IMR-90 (cell line): ENCODE measurements around the gene NF1. TPM values are rescaled to one million over a fixed set of nuclear protein-coding genes. Genes with fewer than 3 reads are reported as not detected.

Source experiments
- ATAC-seq: fragments of 200-7000 bp; cut with Tn5 transposase; 2 replicates; pipeline ENCODE4 v1.9.1; 2020; ENCODE audit warnings: low read depth, mild to moderate bottlenecking, moderate library complexity
- BruUV-seq: library from RNA; stranded (reverse); fragments of 400-500 nt; replicated peaks from 2 replicates; lab custom pipeline; 2021; lab: Mats Ljungman, UMichigan
- CTCF ChIA-PET: fragments of 300-600 bp; formaldehyde crosslinking; extraction: SDS; loops from one replicate; lab custom pipeline; 2021; ENCODE audit warnings: antibody characterized with exemption; lab: Yijun Ruan, JAX
- POLR2A ChIA-PET: fragments of 300-600 bp; sonication (Branson Sonifier 250); formaldehyde crosslinking; loops from one replicate; lab custom pipeline; 2022; ENCODE audit warnings: antibody characterized with exemption; ENCODE audit not compliant: unreplicated experiment; lab: Charles Lee
- DNase-seq: peaks from one replicate; pipeline ENCODE4 v3.0.0; 2013
- H2AFZ ChIP-seq: replicated peaks from 2 replicates; pipeline ENCODE3; 2013; ENCODE audit warnings: low read length, mild to moderate bottlenecking; ENCODE audit not compliant: poor library complexity
- H2AK5ac ChIP-seq: 2 replicates; pipeline ENCODE4 v1.6.1; 2013; ENCODE audit warnings: low read depth, low read length, inconsistent platforms
- H2AK9ac ChIP-seq: replicated peaks from 2 replicates; pipeline ENCODE3; 2013; ENCODE audit warnings: mild to moderate bottlenecking, low read depth, low read length, moderate library complexity; ENCODE audit not compliant: poor library complexity
- H2BK120ac ChIP-seq: 2 replicates; pipeline ENCODE4 v1.6.1; 2013; ENCODE audit warnings: low read depth, low read length, inconsistent platforms
- H2BK15ac ChIP-seq: 3 replicates; pipeline ENCODE4 v1.6.1; 2013; ENCODE audit warnings: low read depth, low read length, inconsistent platforms
- H2BK20ac ChIP-seq: 2 replicates; pipeline ENCODE4 v1.6.1; 2013; ENCODE audit warnings: low read depth, mild to moderate bottlenecking, inconsistent platforms, low read length, moderate library complexity
- H2BK5ac ChIP-seq: 2 replicates; pipeline ENCODE4 v1.6.1; 2013; ENCODE audit warnings: mild to moderate bottlenecking, low read depth, low read length, inconsistent platforms; ENCODE audit not compliant: poor library complexity, severe bottlenecking
- H3K14ac ChIP-seq: replicated peaks from 2 replicates; pipeline ENCODE4 v1.6.1; 2013; ENCODE audit warnings: low read depth, low read length, inconsistent platforms
- H3K18ac ChIP-seq: 2 replicates; pipeline ENCODE4 v1.6.1; 2013; ENCODE audit warnings: low read depth, low read length, control low read depth
- H3K23ac ChIP-seq: 2 replicates; pipeline ENCODE4 v1.6.1; 2013; ENCODE audit warnings: low read depth, low read length, inconsistent platforms
- H3K27ac ChIP-seq: 2 replicates; pipeline ENCODE4 v1.5.1; 2013; ENCODE audit warnings: mild to moderate bottlenecking, control low read depth, low read length; ENCODE audit not compliant: insufficient read depth
- H3K27me3 ChIP-seq: 2 replicates; pipeline ENCODE4 v1.6.1; 2013; ENCODE audit warnings: low read length; ENCODE audit not compliant: control insufficient read depth, insufficient read depth
- H3K36me3 ChIP-seq: 2 replicates; pipeline ENCODE4 v1.6.1; 2013; ENCODE audit warnings: low read length, mixed read lengths; ENCODE audit not compliant: control insufficient read depth, insufficient read depth
- H3K4ac ChIP-seq: 2 replicates; pipeline ENCODE4 v1.6.1; 2013; ENCODE audit warnings: low read depth, low read length, inconsistent platforms
- H3K4me1 ChIP-seq: 2 replicates; pipeline ENCODE4 v1.6.1; 2013; ENCODE audit warnings: low read length, mixed read lengths; ENCODE audit not compliant: control insufficient read depth, insufficient read depth
- H3K4me2 ChIP-seq: 2 replicates; pipeline ENCODE4 v1.6.1; 2013; ENCODE audit warnings: low read depth, mild to moderate bottlenecking, control low read depth, low read length, moderate library complexity
- H3K4me3 ChIP-seq: 2 replicates; pipeline ENCODE4 v1.5.1; 2013; ENCODE audit warnings: low read depth, mild to moderate bottlenecking, control low read depth, low read length, moderate library complexity; ENCODE audit not compliant: insufficient read depth
- H3K56ac ChIP-seq: 2 replicates; pipeline ENCODE4 v1.6.1; 2013; ENCODE audit warnings: low read length, inconsistent platforms; ENCODE audit not compliant: insufficient read depth; ENCODE audit errors: extremely low read depth
- H3K79me1 ChIP-seq, 2 experiments: 2 replicates each; pipeline ENCODE4 v1.6.1; 2013; ENCODE audit warnings: low read length in 2 of 2, inconsistent platforms in 1 of 2, low read depth in 1 of 2
- H3K9ac ChIP-seq: 2 replicates; pipeline ENCODE4 v1.6.1; 2013; ENCODE audit warnings: low read depth, low read length, control low read depth
- H3K9me1 ChIP-seq: 2 replicates; pipeline ENCODE4 v1.6.1; 2013; ENCODE audit warnings: low read length, inconsistent platforms; ENCODE audit not compliant: insufficient read depth
- H3K9me3 ChIP-seq: 2 replicates; pipeline ENCODE4 v1.6.1; 2013; ENCODE audit warnings: low read length; ENCODE audit not compliant: control insufficient read depth, insufficient read depth
- H4K20me1 ChIP-seq: 2 replicates; pipeline ENCODE4 v1.6.1; 2013; ENCODE audit warnings: low read length, inconsistent platforms; ENCODE audit not compliant: insufficient read depth
- H4K5ac ChIP-seq: 2 replicates; pipeline ENCODE4 v1.6.1; 2013; ENCODE audit warnings: mild to moderate bottlenecking, low read depth, low read length, control low read depth
- H4K8ac ChIP-seq, 2 experiments: 2 replicates each; pipeline ENCODE4 v1.6.1; 2013; ENCODE audit warnings: low read depth in 2 of 2, low read length in 2 of 2, control low read depth in 1 of 2, inconsistent platforms in 1 of 2
- H4K91ac ChIP-seq: 2 replicates; pipeline ENCODE4 v1.6.1; 2013; ENCODE audit warnings: low read depth, low read length, inconsistent platforms; ENCODE audit not compliant: insufficient read depth
- CEBPB ChIP-seq: IDR thresholded peaks from 2 replicates; pipeline ENCODE4 v1.6.1; 2012; ENCODE audit warnings: low read depth, low read length, improper control_type of control experiment
- CHD1 ChIP-seq: IDR thresholded peaks from 2 replicates; pipeline ENCODE4 v1.6.1; 2012; ENCODE audit warnings: low read depth, low read length, improper control_type of control experiment
- FOS ChIP-seq: fragments of 150-350 bp; IDR thresholded peaks from 2 replicates; pipeline ENCODE4 v1.6.1; 2016; ENCODE audit warnings: low read depth, low read length
- MAFK ChIP-seq: IDR thresholded peaks from 2 replicates; pipeline ENCODE4 v1.6.1; 2012; ENCODE audit warnings: low read depth, low read length, improper control_type of control experiment
- MAZ ChIP-seq: IDR thresholded peaks from 2 replicates; pipeline ENCODE4 v1.6.1; 2012; ENCODE audit warnings: low read depth, mild to moderate bottlenecking, low read length, improper control_type of control experiment, moderate library complexity, borderline replicate concordance
- NFE2L2 ChIP-seq: fragments of 150-350 bp; IDR thresholded peaks from 2 replicates; pipeline ENCODE4 v1.6.1; 2016; ENCODE audit warnings: low read depth, mild to moderate bottlenecking, low read length
- RCOR1 ChIP-seq: IDR thresholded peaks from 2 replicates; pipeline ENCODE4 v1.6.1; 2012; ENCODE audit warnings: mild to moderate bottlenecking, low read length, improper control_type of control experiment; ENCODE audit not compliant: insufficient replicate concordance
- WGBS, 2 experiments: methylation state at CpG; one replicate each; pipeline versions ENCODE4 v1.1.5 to v1.1.7; 2013; ENCODE audit warnings: missing lambda C conversion rate in 2 of 2; ENCODE audit not compliant: insufficient read length in 1 of 2; ENCODE audit errors: extremely low coverage in 2 of 2; 5-methylcytosine and 5-hydroxymethylcytosine counted together
- dilution Hi-C: fragments of 300-500 bp; cut with HindIII; formaldehyde crosslinking; loops from one replicate; pipeline ENCODE4 v1.14.3; 2018; ENCODE audit warnings: low sequenced_read_pairs; ENCODE audit not compliant: unreplicated experiment
- in situ Hi-C: fragments of 300-500 bp; cut with MboI; formaldehyde crosslinking; loops from 3 replicates; pipeline ENCODE4 v1.14.3; 2019; ENCODE audit warnings: low sequenced_read_pairs, inconsistent platforms, mixed read lengths
- intact Hi-C: fragments of 100-400 bp; cut with micrococcal nuclease; formaldehyde crosslinking; loops from 2 replicates; pipeline ENCODE4 v1.10.0; 2022
- polyA plus RNA-seq, 3 experiments: library from polyadenylated mRNA; depleted of rRNA; stranded (reverse); fragments of >200 nt; gene quantifications; 2 replicates each; pipeline ENCODE4 v1.2.3, GENCODE V29; 2012; ENCODE audit warnings: low replicate concordance in 1 of 3
- total RNA-seq: library from RNA; depleted of rRNA; stranded (reverse); fragments of >200 nt; gene quantifications from 2 replicates; pipeline ENCODE4 v1.2.3, GENCODE V29; 2012
- TF ChIP-seq, protein P1 (sequence below): fragments of 150-350 bp; IDR thresholded peaks from 2 replicates; pipeline ENCODE4 v1.6.1; 2017; ENCODE audit warnings: mild to moderate bottlenecking, antibody characterized with exemption, low read length, low read depth

The NF1 gene
- total and polyA plus RNA-seq, 2 of the 4 experiments (the other 2 are of a cell fraction) = 17.9 to 48.6 TPM

DNA sequence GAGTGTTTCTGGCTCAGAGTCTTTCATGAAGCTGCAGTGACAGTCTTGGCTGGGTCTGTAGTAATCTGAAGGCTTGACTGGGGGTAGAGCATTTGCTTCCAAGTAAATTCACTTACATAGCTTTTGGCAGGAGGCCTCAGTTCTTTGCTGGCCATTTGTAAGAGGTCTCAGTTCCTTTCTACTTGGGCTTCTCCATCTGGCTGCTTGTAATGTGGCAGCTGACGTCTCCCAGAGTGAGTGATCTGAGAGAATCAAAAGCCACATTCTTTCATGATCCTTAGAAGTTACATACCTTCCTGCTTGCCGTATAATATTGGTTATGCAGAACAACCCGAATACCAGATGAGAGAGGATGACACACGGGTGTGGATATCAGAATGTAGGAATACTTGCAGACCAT, 39.8 kb downstream of the NF1 start:
- Histone ChIP-seq H3K36me3 (no peaks in the 10 kb centered on the region), H3K9me3 (no peaks in the 10 kb centered on the region), H3K4me3 (no peak overlapping the region), H2AK9ac (no peak overlapping the region), H3K14ac (no peak overlapping the region), H3K9me1 (peaks cover 24% of the 10 kb centered on the region), H3K27me3 (no peaks in the 10 kb centered on the region), H4K5ac (no peak overlapping the region), H2AFZ (no peak overlapping the region), H2AK5ac (no peak overlapping the region), H3K27ac (no peak overlapping the region), H3K4ac (no peak overlapping the region), H4K91ac (no peak overlapping the region), H2BK5ac (no peak overlapping the region), H3K56ac (no peak overlapping the region), H3K9ac (no peak overlapping the region), H4K20me1 (peaks cover 48% of the 10 kb centered on the region), H2BK20ac (no peak overlapping the region), H2BK120ac (no peak overlapping the region), H3K4me1 (peaks cover 4% of the 10 kb centered on the region; the same call in 1 of the 2 replicates), H3K79me1 (peaks cover 23 to 88% of the 10 kb centered on the region in 2 experiments), H3K18ac (no peak overlapping the region), H4K8ac (no peak overlapping the region), H2BK15ac (no peak overlapping the region), H3K4me2 (no peak overlapping the region), H3K23ac (no peak overlapping the region)
- ATAC-seq = no peak
- WGBS, 2 experiments = no CpG with 5 or more reads among the region's 4 CpGs
- CTCF ChIA-PET = no interaction called here
- in situ Hi-C loops = no loop called here
- DNase-seq = no peak
- no peak for TF ChIP-seq CEBPB
- no peak for TF ChIP-seq FOS
- TF ChIP-seq MAFK = no peak
- no peak for TF ChIP-seq CHD1
- TF ChIP-seq, protein P1, sequence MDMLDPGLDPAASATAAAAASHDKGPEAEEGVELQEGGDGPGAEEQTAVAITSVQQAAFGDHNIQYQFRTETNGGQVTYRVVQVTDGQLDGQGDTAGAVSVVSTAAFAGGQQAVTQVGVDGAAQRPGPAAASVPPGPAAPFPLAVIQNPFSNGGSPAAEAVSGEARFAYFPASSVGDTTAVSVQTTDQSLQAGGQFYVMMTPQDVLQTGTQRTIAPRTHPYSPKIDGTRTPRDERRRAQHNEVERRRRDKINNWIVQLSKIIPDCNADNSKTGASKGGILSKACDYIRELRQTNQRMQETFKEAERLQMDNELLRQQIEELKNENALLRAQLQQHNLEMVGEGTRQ = no peak
- no peak for TF ChIP-seq MAZ
- TF ChIP-seq NFE2L2 = no peak
- no peak for TF ChIP-seq RCOR1
- dilution Hi-C loops = no loop called here
- no TSS peak for BruUV-seq
- POLR2A ChIA-PET = no interaction called here
- intact Hi-C loops = loop anchor here (5.0 kb wide), 1 partner anchor 33 kb away; no protein-coding TSS in a partner anchor
